GM12878 (cell line): ENCODE results near the gene TEF. TPM values are rescaled to one million over a fixed set of nuclear protein-coding genes. Genes with fewer than 3 reads are reported as not detected.

ENCODE experiments used
- ATAC-seq: fragments of 200-7000 bp; cut with Tn5 transposase; 3 replicates; pipeline ENCODE4 v1.9.1; 2020; ENCODE audit warnings: mild to moderate bottlenecking, moderate library complexity
- BruUV-seq: library from RNA; stranded (reverse); fragments of 400-500 nt; replicated peaks from 2 replicates; lab custom pipeline; 2021; lab: Mats Ljungman, UMichigan
- CTCF ChIA-PET: fragments of 300-600 bp; sonication (Branson Sonifier 250); formaldehyde crosslinking; extraction: SDS; loops from one replicate; lab custom pipeline; 2021; ENCODE audit warnings: inconsistent platforms; lab: Yijun Ruan, JAX
- POLR2A ChIA-PET: fragments of 350-600 bp; formaldehyde crosslinking; extraction: SDS; loops from one replicate; lab custom pipeline; 2021; ENCODE audit warnings: inconsistent platforms; lab: Charles Lee
- RAD21 ChIA-PET: fragments of 300-600 bp; sonication (Branson Sonifier 250); formaldehyde crosslinking; loops from one replicate; lab custom pipeline; 2023; ENCODE audit warnings: antibody characterized with exemption; ENCODE audit not compliant: unreplicated experiment; lab: Charles Lee
- SMC1A ChIA-PET: fragments of 300-600 bp; sonication (Branson Sonifier 250); formaldehyde crosslinking; loops from one replicate; lab custom pipeline; 2023; ENCODE audit not compliant: unreplicated experiment, uncharacterized antibody; lab: Charles Lee
- DNase-seq: peaks from one replicate; pipeline ENCODE4 v3.0.0-alpha.2; 2011; ENCODE audit warnings: low read depth, low spot score
- FAIRE-seq: peaks from 3 replicates; lab custom pipeline; 2011; peaks lifted over from hg19 to GRCh38; lab: Jason Lieb, UNC
- H2AFZ ChIP-seq: 2 replicates; pipeline ENCODE4 v1.6.0; 2011; ENCODE audit warnings: low read depth, low read length, control low read depth; ENCODE audit not compliant: control insufficient read depth
- H3K27ac ChIP-seq: 2 replicates; pipeline ENCODE4 v1.5.1; 2011; ENCODE audit warnings: control low read depth; ENCODE audit not compliant: control insufficient read depth, insufficient read depth
- H3K27me3 ChIP-seq, 2 experiments: replicated peaks in 1 of 2; 2 replicates each; pipeline versions ENCODE4 v1.6.0 to v1.6.1; 2011; ENCODE audit warnings: low read length in 1 of 2; ENCODE audit not compliant: control insufficient read depth in 2 of 2, insufficient read depth in 2 of 2
- H3K36me3 ChIP-seq, 2 experiments: 2 replicates each; pipeline ENCODE4 v1.5.1; 2011; ENCODE audit warnings: low read length in 1 of 2; ENCODE audit not compliant: control insufficient read depth in 2 of 2, insufficient read depth in 2 of 2
- H3K4me1 ChIP-seq: 2 replicates; pipeline ENCODE4 v1.6.1; 2011; ENCODE audit warnings: mild to moderate bottlenecking, low read length, moderate library complexity, mixed read lengths; ENCODE audit not compliant: control insufficient read depth, insufficient read depth
- H3K4me2 ChIP-seq: 2 replicates; pipeline ENCODE4 v1.6.0; 2011; ENCODE audit warnings: control low read depth; ENCODE audit not compliant: control insufficient read depth, insufficient read depth
- H3K4me3 ChIP-seq: fragments of 200-600 bp; sonication (generic); 2 replicates; pipeline ENCODE4 v1.5.1; 2016
- H3K79me2 ChIP-seq: 2 replicates; pipeline ENCODE4 v1.6.0; 2011; ENCODE audit warnings: low read length; ENCODE audit not compliant: control insufficient read depth, insufficient read depth
- H3K9ac ChIP-seq: 2 replicates; pipeline ENCODE4 v1.8.0; 2011; ENCODE audit warnings: low read length, control low read depth, mixed read lengths; ENCODE audit not compliant: control insufficient read depth, insufficient read depth
- H3K9me3 ChIP-seq: replicated peaks from 3 replicates; pipeline ENCODE4 v1.5.1; 2011; ENCODE audit warnings: mild to moderate bottlenecking, low read length; ENCODE audit not compliant: control insufficient read depth, insufficient read depth
- H4K20me1 ChIP-seq: 2 replicates; pipeline ENCODE4 v1.6.0; 2011; ENCODE audit not compliant: control insufficient read depth, insufficient read depth
- CEBPZ ChIP-seq: fragments of 150-350 bp; IDR thresholded peaks from 2 replicates; pipeline ENCODE4 v1.6.1; 2016; ENCODE audit warnings: low read depth, low read length
- CHD2 ChIP-seq: IDR thresholded peaks from 2 replicates; pipeline ENCODE4 v1.6.1; 2011; ENCODE audit warnings: low read depth, low read length, improper control_type of control experiment, borderline replicate concordance
- CREM ChIP-seq: IDR thresholded peaks from 2 replicates; pipeline ENCODE4 v1.6.1; 2014; ENCODE audit warnings: antibody characterized with exemption, low read depth
- EZH2 ChIP-seq: IDR thresholded peaks from 2 replicates; pipeline ENCODE4 v1.6.1; 2012; ENCODE audit warnings: low read depth, mild to moderate bottlenecking, control low read depth, inconsistent platforms, low read length, borderline replicate concordance; ENCODE audit not compliant: control insufficient read depth
- HDAC2 ChIP-seq: fragments of 200-600 bp; sonication (generic); IDR thresholded peaks from 2 replicates; pipeline ENCODE4 v1.6.1; 2017
- IRF3 ChIP-seq: fragments of 450-650 bp; IDR thresholded peaks from 2 replicates; pipeline ENCODE4 v1.6.1; 2014; ENCODE audit warnings: mild to moderate bottlenecking
- KDM1A ChIP-seq: fragments of 200-600 bp; sonication (generic); IDR thresholded peaks from 2 replicates; pipeline ENCODE4 v1.6.1; 2016; ENCODE audit warnings: borderline replicate concordance
- NBN ChIP-seq: fragments of 450-650 bp; IDR thresholded peaks from 2 replicates; pipeline ENCODE4 v1.6.1; 2016
- PBX3 ChIP-seq: IDR thresholded peaks from 2 replicates; pipeline ENCODE4 v1.6.1; 2011; ENCODE audit warnings: mild to moderate bottlenecking, low read depth, low read length, moderate library complexity; ENCODE audit not compliant: insufficient replicate concordance
- POLR2AphosphoS2 ChIP-seq: IDR thresholded peaks from 2 replicates; pipeline ENCODE4 v1.6.1; 2011; ENCODE audit warnings: low read depth, mild to moderate bottlenecking, low read length, improper control_type of control experiment, moderate library complexity
- RBBP5 ChIP-seq: fragments of 200-600 bp; sonication (generic); conservative IDR thresholded peaks from 2 replicates; pipeline ENCODE4 v1.6.1; 2016
- SREBF1 ChIP-seq: IDR thresholded peaks from 2 replicates; pipeline ENCODE4 v1.6.1; 2012; ENCODE audit warnings: mild to moderate bottlenecking, low read length
- SRF ChIP-seq, 2 experiments: IDR thresholded peaks; 2 replicates each; pipeline ENCODE4 v1.6.1; 2011; ENCODE audit warnings: low read depth in 2 of 2, low read length in 2 of 2, mild to moderate bottlenecking in 1 of 2, moderate library complexity in 1 of 2
- TCF3 ChIP-seq: IDR thresholded peaks from 2 replicates; pipeline ENCODE4 v1.6.1; 2012; ENCODE audit warnings: low read depth, mild to moderate bottlenecking, low read length, borderline replicate concordance; ENCODE audit not compliant: insufficient read depth
- WGBS: methylation state at CpG from one replicate; pipeline ENCODE4 v1.1.6; 2016; ENCODE audit warnings: low lambda C conversion rate; ENCODE audit not compliant: insufficient replicate concordance, insufficient coverage; ENCODE audit errors: missing lambda C conversion rate; 5-methylcytosine and 5-hydroxymethylcytosine counted together
- in situ Hi-C: fragments of 300-500 bp; cut with MboI; formaldehyde crosslinking; loops from 9 replicates; pipeline ENCODE4 v1.14.3; 2018; ENCODE audit warnings: mixed read lengths
- intact Hi-C: fragments of 100-400 bp; cut with micrococcal nuclease; formaldehyde crosslinking; loops from one replicate; pipeline ENCODE4 v1.14.2; 2022; ENCODE audit not compliant: unreplicated experiment
- polyA plus RNA-seq, 11 experiments: library from polyadenylated mRNA; depleted of rRNA in 4 of 11; unstranded in 6 of 11; stranded (reverse) in 5 of 11; fragments of >200 nt; fragmentation: Nextera tagmentation in 4 of 11; fragmentation: Illumina TruSeq in 1 of 11; extraction: Ambion mirVana in 4 of 11; extraction: Trizol in 1 of 11; gene quantifications; 1 replicate in 1 of 11; 2 replicates in 10 of 11; pipeline versions ENCODE4 v1.2.1 to v1.2.3, GENCODE V29; 2011 to 2016; ENCODE audit warnings: inconsistent platforms in 2 of 11, missing spikeins in 2 of 11, low read depth in 1 of 11
- total RNA-seq, 4 experiments: library from RNA; depleted of rRNA in 3 of 4; stranded (reverse); fragments of >200 nt in 3 of 4; fragmentation: Illumina TruSeq in 1 of 4; extraction: Trizol in 1 of 4; gene quantifications; 2 replicates each; pipeline versions ENCODE4 v1.2.1 to v1.2.3, GENCODE V29; 2013 to 2021

TEF gene
- total and polyA plus RNA-seq, 10 of the 15 experiments (the other 5 are each of a cell fraction or from before 2014, with no cell fraction given), result 0.23 to 4.9 (median 3.2) TPM

- Histone ChIP-seq H2AFZ (no peak overlapping the region), H3K9ac (no peak overlapping the region), H3K27ac (no peak overlapping the region), H3K4me3 (peak overlapping the region; percentile 90; the same call in 1 of the 2 replicates), H3K27me3 (no peaks in the 10 kb centered on the region), H4K20me1 (no peaks in the 10 kb centered on the region), H3K79me2 (no peaks in the 10 kb centered on the region), H3K4me2 (peak overlapping the region; percentile 86), H3K9me3 (no peaks in the 10 kb centered on the region), H3K36me3 (no peaks in the 10 kb centered on the region), H3K4me1 (peaks cover 7% of the 10 kb centered on the region)
- ChIA-PET RAD21 (no interaction called here), SMC1A (interaction anchor here (1.3 kb wide), 1 partner anchor 9 kb away, joined by 3 read pairs; no protein-coding TSS in a partner anchor), POLR2A (interaction anchor here (0.9 kb wide), 1 partner anchor 63 kb away, joined by 4 read pairs; the partner anchor contains the start of gene TOB2), CTCF (no interaction called here)
- no peak for ATAC-seq
- intact Hi-C loops, result no loop called here
- DNase-seq, result no peak
- no peak for TF ChIP-seq CHD2
- TF ChIP-seq SRF (IDR thresholded peaks at IDR 0.05; ENCODE audit: low read depth in 2 of 2, low read length in 2 of 2), result no peak
- no peak for TF ChIP-seq CEBPZ
- no peak for TF ChIP-seq PBX3
- no peak for TF ChIP-seq IRF3
- no peak for TF ChIP-seq TCF3
- TF ChIP-seq CREM, result no peak
- no peak for TF ChIP-seq HDAC2
- TF ChIP-seq RBBP5, result no peak
- TF ChIP-seq SREBF1, result no peak
- no peak for TF ChIP-seq EZH2
- TF ChIP-seq KDM1A, result no peak
- no peak for TF ChIP-seq POLR2AphosphoS2
- TF ChIP-seq NBN, result no peak
- in situ Hi-C loops, result no loop called here
- 88% methylated on average over 5 of the region's 5 CpGs for WGBS
- BruUV-seq, result no TSS peak
- peak; percentile 47 for FAIRE-seq
Observed at GRCh38 chr22:41383085-41383484, 1.3 kb downstream of the TEF start.
